ENCODE measurements around the gene SH3BGRL.

GRCh38 chrX:81301877-81302276 lies 100.0 kb downstream of the SH3BGRL start:
- TF ChIP-seq CTCF (conservative IDR thresholded peaks at IDR 0.05): no peak
- no peak for TF ChIP-seq EZH2 (IDR thresholded peaks at IDR 0.05; ENCODE audit: low read depth)

Data from PC-9 (cell line).